GM19468 (cell line): ENCODE data around the gene TIMP1.
A peak's percentile ranks its signal among the peaks of the same experiment; 100 is the strongest.

Experiments used
- ATAC-seq: cut with Tn5 transposase; IDR thresholded peaks from one replicate; pipeline ENCODE4 v1.9.1; 2021; ENCODE audit warnings: mild to moderate bottlenecking, moderate library complexity, moderate number of reproducible peaks; ENCODE audit not compliant: unreplicated experiment; ENCODE audit errors: extremely low read depth

Gene TIMP1

DNA sequence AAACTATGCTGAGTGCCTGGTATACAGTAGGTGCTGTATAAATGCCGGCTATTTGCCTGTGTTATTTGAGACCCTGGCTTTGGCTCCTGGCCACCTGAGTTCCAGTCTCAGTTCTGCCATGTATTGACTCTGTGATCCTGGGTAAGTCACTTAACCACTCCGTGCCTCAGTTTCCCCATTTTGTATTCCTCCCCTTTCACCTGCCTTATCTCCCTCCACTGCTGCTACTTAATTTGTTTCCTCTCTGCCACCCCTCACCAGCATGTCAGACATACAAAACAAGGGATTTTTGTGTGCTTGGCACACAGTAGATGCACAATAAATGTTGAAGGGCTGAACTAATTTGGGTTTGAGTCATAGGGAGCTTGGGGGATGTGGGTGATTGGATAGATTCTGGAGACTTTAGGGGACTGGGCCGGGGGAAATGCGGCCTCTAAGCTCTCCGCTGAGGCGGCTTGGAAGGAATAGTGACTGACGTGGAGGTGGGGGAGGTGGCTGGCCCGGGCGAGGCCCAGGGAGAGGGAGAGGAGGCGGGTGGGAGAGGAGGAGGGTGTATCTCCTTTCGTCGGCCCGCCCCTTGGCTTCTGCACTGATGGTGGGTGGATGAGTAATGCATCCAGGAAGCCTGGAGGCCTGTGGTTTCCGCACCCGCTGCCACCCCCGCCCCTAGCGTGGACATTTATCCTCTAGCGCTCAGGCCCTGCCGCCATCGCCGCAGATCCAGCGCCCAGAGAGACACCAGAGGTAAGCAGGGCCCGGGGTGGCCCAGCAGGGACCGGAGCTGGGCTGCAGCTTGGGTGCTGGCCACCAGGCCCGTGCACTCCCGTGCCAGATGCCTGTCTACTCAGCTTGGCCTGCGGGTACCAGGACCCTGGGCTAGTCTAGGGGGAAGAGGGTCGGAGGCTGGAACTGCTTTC lies at the start of gene TIMP1:
Gene TIMP1, plus strand, starts transcription at position 706 of the 917 bp plus-strand sequence. CDS start 980 bp downstream, outside the sequence.
- peak; percentile 56 for ATAC-seq

DNA sequence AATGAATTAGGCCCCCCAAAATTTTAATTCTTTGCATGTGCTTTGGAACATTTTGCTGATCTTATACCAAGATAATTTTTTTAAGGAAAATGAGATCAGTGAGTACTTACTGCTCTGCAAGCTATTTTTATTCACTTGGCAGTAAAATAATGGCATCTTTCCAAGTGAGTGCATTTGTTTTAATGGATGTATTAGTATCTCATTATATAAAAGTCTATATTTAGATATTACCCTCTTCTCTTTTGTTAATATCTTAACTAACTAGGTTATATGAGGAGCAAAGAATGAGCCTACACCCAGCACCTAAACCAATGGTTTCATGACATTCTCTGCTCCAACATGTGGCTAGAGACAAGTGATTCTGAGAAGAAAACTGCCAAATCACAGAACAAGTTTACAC lies 42.4 kb upstream of the TIMP1 start:
- no peak for ATAC-seq

GRCh38 chrX:47540754-47541538 lies 41.3 kb upstream of the TIMP1 start:
- ATAC-seq, result no peak

DNA sequence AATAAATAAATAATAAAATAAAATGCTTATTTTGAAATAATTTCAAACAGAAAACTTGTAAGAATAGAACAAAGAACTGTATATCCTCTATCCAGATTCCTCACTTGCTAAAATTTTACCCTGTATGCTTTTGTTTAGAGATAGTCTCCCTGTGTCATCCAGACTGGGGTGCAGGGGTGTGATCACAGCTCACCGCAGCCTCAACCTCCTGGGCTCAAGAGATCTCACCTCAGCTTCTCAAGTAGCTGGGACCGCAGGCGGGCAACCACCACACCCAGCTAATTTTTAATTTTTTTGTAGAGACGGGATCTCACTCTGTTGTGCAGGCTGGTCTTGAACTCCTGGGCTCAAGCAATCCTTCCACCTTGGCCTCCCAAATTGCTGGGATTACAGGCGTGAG lies 38.7 kb upstream of the TIMP1 start:
- no peak for ATAC-seq

DNA sequence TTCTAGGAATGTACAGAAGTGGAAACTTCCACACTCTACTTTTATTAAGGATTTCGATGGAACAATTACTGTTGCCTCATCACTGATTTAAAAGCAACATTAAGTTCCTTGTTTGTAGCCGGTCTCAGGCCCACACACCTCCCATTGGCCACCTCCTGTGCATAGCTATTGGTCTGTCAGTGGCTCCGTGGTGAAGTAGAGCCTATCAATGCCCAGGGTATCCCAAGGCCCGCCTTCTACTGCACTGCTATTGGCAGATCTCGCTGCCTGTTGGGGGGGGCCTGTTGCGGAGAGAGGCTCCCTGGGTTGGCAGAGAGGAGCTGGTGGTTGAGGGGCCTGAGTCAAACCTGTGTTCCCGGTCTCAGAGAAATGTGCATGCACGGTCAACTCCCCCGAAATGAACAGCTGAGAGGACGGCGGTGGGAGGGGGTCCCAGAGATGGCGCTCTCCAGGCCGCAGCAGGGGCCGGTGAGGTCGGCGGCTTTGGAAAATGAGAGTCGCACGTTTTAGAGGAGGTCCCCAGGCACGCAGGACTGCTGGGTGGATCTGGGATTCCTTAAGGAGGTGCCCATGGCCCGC lies 26.1 kb upstream of the TIMP1 start:
- no peak for ATAC-seq

DNA sequence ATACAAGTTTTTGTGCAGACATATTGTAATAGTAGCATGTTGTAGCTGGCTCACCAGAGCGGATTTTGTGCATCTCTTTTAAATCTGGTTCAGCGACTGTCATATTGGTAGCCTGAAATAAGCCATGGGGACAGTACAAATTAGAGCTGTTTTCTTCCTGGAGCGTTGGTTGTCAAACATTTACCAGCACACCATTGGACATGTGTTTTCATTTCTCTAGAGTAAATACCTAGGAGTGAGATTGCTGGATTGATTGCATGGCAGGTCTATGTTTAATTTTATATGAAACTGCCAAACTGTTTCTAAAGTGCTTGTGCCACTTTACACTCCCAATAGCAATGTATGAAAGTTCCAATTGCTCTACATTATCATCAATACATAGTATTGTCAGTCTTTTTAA lies 23.8 kb upstream of the TIMP1 start:
- no peak for ATAC-seq

DNA sequence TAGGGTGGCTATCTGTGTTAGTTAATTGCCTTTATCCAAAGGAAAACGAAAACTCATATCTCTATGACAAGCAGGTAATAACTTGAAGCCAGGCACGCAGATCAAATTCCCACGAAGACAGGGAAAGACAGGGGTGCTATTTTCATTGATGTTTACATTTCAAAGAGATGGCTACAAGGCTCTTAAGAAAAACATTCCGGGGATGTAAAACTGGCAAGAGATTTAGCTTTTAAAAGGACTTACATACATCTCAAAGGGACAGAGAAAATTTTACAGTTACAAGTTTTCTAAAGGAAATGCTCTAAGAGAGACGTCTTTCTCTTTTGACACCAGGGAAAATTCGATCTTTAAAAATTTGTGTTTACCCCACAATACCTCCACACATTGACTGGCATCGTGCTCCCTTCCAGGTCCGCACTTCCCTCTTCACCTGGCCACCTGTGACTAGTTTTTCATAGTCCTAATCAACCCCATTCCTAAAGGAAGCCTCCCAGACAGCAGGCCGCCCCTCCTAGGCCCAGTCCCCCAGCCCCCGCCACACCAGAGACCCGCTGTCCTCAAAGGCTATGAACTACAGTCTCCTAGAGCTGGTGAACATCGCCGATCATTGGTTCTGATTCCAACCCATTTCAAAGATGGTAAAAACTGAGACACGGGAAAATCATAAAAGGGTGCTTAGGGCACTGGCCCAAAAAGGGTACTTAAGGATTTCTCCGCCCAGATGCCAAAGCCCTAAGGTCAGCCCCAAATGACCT lies 21.9 kb upstream of the TIMP1 start:
- no peak for ATAC-seq

DNA sequence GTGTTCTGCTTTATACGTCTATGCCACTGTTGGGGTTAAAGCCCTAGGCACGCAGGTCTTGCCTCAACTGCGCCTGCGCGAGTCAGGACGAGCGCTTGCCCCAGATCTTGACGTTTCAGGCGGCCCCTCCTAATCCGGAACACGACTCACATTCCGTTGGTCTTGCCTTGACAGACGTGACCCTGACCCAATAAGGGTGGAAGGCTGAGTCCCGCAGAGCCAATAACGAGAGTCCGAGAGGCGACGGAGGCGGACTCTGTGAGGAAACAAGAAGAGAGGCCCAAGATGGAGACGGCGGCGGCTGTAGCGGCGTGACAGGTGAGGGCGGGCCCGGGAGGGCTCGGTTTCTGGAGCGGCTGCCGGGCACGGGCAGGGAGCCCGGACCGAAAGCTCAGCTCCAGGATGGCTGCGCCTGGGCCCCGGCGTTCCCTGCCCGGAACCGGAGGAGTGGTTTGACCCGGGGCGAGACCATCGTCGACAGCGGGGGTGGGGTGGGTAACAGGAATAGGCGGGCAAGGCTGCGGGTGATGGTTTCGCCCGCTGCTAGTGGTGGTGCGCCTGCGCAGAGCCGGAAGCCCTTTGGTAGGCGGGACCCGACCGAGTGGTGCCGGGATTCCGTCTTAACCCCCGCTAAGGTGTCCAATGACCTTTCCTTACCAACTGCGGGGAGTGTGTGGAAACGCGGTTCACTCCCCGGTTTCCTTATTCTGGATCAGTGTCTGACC lies 21.1 kb upstream of the TIMP1 start, which contains the start of gene ARAF:
Gene ARAF, plus strand, starts transcription at position 272 of the 725 bp plus-strand sequence. CDS start 1,763 bp downstream, outside the sequence.
- ATAC-seq, result peak; percentile 81

GRCh38 chrX:47561659-47562151 lies 20.5 kb upstream of the TIMP1 start:
- ATAC-seq, result no peak

- ATAC-seq, result no peak
These were observed 19.5 kb upstream of the TIMP1 start for GRCh38 chrX:47562615-47563243.

- ATAC-seq, result no peak
These were observed 18.4 kb upstream of the TIMP1 start for GRCh38 chrX:47563801-47564315.

- ATAC-seq, result no peak
These were observed 17.7 kb upstream of the TIMP1 start for GRCh38 chrX:47564438-47565085.

DNA sequence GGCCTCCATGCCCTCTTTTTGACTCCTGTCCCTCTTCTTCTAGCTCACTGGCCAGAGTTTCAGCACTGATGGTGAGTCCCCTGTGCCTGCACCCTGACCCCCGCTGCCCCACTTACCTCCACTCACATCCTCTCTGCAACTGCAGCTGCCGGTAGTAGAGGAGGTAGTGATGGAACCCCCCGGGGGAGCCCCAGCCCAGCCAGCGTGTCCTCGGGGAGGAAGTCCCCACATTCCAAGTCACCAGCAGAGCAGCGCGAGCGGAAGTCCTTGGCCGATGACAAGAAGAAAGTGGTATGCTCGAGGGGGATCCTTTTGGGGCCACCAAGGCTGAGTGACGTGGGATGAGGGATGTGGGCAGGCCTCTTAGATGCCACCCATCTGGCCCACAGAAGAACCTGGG lies 15.4 kb upstream of the TIMP1 start:
- no peak for ATAC-seq

- ATAC-seq, result no peak
These were observed 13.5 kb upstream of the TIMP1 start for GRCh38 chrX:47568656-47569295.

- ATAC-seq, result no peak
These were observed 11.4 kb upstream of the TIMP1 start for GRCh38 chrX:47570794-47571193.

DNA sequence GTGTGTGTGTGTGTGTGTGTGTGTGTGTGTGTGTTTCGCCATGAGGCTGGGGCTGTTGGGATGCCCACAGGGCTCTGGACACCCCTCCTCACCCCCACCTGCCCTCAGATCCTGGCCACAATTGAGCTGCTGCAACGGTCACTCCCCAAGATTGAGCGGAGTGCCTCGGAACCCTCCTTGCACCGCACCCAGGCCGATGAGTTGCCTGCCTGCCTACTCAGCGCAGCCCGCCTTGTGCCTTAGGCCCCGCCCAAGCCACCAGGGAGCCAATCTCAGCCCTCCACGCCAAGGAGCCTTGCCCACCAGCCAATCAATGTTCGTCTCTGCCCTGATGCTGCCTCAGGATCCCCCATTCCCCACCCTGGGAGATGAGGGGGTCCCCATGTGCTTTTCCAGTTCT lies 11.0 kb upstream of the TIMP1 start:
- no peak for ATAC-seq

- ATAC-seq, result no peak
These were observed 10.3 kb upstream of the TIMP1 start for GRCh38 chrX:47571896-47572295.
